Suprapubic skin (tissue), 4 donors: ENCODE data around the gene FOXS1. TPM values are rescaled to one million over a fixed set of nuclear protein-coding genes. Genes with fewer than 3 reads are reported as not detected.

Source experiments
- DNase-seq, 2 donors: peaks; one replicate each; pipeline ENCODE4 v3.0.0-alpha.2; 2019; ENCODE audit warnings: low spot score in 2 of 2
- H3K27ac ChIP-seq: fragments of 200-600 bp; sonication (generic); one replicate; pipeline ENCODE4 v1.5.1; 2019
- H3K27me3 ChIP-seq: fragments of 200-600 bp; sonication (generic); one replicate; pipeline ENCODE4 v1.5.1; 2019
- H3K36me3 ChIP-seq: fragments of 200-600 bp; sonication (generic); one replicate; pipeline ENCODE4 v1.5.1; 2019
- H3K4me1 ChIP-seq: fragments of 200-600 bp; sonication (generic); one replicate; pipeline ENCODE4 v1.5.1; 2019
- H3K4me3 ChIP-seq: fragments of 200-600 bp; sonication (generic); one replicate; pipeline ENCODE4 v1.5.1; 2019; ENCODE audit warnings: mild to moderate bottlenecking
- H3K9me3 ChIP-seq: fragments of 200-600 bp; sonication (generic); one replicate; pipeline ENCODE4 v1.5.1; 2019
- EP300 ChIP-seq: sonication (generic); formaldehyde crosslinking; IDR thresholded peaks from one replicate; pipeline ENCODE4 v1.6.1; 2017; ENCODE audit warnings: antibody characterized with exemption
- POLR2A ChIP-seq, 2 donors: fragments of 450-650 bp; IDR thresholded peaks; one replicate each; pipeline ENCODE4 v1.6.1; 2017; ENCODE audit warnings: antibody characterized with exemption in 2 of 2, mild to moderate bottlenecking in 2 of 2, moderate library complexity in 2 of 2
- POLR2AphosphoS5 ChIP-seq, 3 donors: sonication (generic); formaldehyde crosslinking; IDR thresholded peaks; one replicate each; pipeline ENCODE4 v1.6.1; 2017; ENCODE audit warnings: antibody characterized with exemption in 3 of 3
- WGBS: methylation state at CpG from one replicate; pipeline ENCODE4 v1.1.5; 2018; 5-methylcytosine and 5-hydroxymethylcytosine counted together
- total RNA-seq, 4 donors: library from RNA; depleted of rRNA; stranded (reverse); fragments of >200 nt; gene quantifications; one replicate each; pipeline ENCODE4 v1.1.0, GENCODE V29; 2016
- TF ChIP-seq, protein P1 (sequence below), 2 donors: fragments of 200-600 bp in 1 of 2; fragments of 450-650 bp in 1 of 2; sonication (generic) in 1 of 2; IDR thresholded peaks; one replicate each; pipeline ENCODE4 v1.5.1; 2016 to 2019; ENCODE audit warnings: antibody characterized with exemption in 2 of 2, mild to moderate bottlenecking in 1 of 2, moderate library complexity in 1 of 2

Gene FOXS1
- total RNA-seq, 4 donors from 2014 or later, result not detected

DNA sequence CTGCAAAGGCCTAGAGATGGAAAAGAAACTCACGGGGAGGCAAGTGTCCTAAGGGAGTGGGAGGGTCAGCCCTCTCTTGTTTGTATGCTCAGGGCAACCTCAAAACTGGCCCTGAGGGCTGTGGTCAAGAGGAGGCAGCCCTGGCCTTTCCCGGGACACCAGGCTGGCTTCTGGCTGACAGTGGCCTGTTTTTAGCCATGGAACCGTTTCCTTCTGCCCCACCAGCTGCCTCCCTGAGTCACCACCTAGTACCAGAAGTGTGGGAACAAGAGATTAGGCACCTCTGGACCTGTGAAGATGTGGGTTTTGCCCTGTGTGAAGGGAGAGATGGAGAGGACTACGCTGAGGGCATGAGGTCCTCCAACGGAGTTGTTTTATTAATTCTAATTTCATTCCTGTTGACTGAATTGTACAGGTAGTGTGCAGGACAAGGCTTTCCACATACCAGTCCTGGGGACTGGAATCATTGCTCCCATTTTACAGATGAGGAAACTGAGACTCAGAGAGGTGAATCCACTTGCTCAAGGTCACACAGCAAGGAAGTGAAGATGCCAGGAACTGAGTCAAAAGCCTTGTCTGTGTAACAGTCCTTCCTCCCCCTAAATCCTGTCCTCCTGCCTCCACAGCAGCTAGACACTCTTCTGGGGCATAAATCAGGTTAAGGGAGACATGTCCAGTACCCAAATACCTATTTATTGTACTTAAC is 5.5 kb downstream of the FOXS1 start:
- Histone ChIP-seq H3K4me1 (peaks cover 25% of the 10 kb centered on the region), H3K36me3 (no peaks in the 10 kb centered on the region), H3K9me3 (no peaks in the 10 kb centered on the region), H3K27ac (no peak overlapping the region), H3K4me3 (no peak overlapping the region), H3K27me3 (no peaks in the 10 kb centered on the region)
- DNase-seq, result no peak
- 68% methylated on average over 5 of the region's 5 CpGs for WGBS
- TF ChIP-seq POLR2A (IDR thresholded peaks at IDR 0.05) (no peak), EP300 (no peak), POLR2AphosphoS5 (IDR thresholded peaks at IDR 0.05) (no peak)
- TF ChIP-seq, protein P1, sequence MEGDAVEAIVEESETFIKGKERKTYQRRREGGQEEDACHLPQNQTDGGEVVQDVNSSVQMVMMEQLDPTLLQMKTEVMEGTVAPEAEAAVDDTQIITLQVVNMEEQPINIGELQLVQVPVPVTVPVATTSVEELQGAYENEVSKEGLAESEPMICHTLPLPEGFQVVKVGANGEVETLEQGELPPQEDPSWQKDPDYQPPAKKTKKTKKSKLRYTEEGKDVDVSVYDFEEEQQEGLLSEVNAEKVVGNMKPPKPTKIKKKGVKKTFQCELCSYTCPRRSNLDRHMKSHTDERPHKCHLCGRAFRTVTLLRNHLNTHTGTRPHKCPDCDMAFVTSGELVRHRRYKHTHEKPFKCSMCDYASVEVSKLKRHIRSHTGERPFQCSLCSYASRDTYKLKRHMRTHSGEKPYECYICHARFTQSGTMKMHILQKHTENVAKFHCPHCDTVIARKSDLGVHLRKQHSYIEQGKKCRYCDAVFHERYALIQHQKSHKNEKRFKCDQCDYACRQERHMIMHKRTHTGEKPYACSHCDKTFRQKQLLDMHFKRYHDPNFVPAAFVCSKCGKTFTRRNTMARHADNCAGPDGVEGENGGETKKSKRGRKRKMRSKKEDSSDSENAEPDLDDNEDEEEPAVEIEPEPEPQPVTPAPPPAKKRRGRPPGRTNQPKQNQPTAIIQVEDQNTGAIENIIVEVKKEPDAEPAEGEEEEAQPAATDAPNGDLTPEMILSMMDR (IDR thresholded peaks at IDR 0.05), result no peak

GRCh38 chr20:31838646-31839292 is 6.6 kb downstream of the FOXS1 start:
- no peak overlapping the region for H3K4me3 ChIP-seq
- no peak for DNase-seq
- no peaks in the 10 kb centered on the region for H3K27me3 ChIP-seq
- H3K4me1 ChIP-seq, result peaks cover 25% of the 10 kb centered on the region
- TF ChIP-seq EP300, result no peak
- TF ChIP-seq, protein P1 (IDR thresholded peaks at IDR 0.05), result no peak
- TF ChIP-seq POLR2AphosphoS5 (IDR thresholded peaks at IDR 0.05), result no peak
- TF ChIP-seq POLR2A (IDR thresholded peaks at IDR 0.05), result no peak
- no peak overlapping the region for H3K27ac ChIP-seq
- no peaks in the 10 kb centered on the region for H3K9me3 ChIP-seq
- 81% methylated on average over 9 of the region's 9 CpGs for WGBS
- no peaks in the 10 kb centered on the region for H3K36me3 ChIP-seq

- H3K4me1 ChIP-seq, result peaks cover 25% of the 10 kb centered on the region
- WGBS, result 40% methylated on average over 3 of the region's 3 CpGs
- H3K9me3 ChIP-seq, result no peaks in the 10 kb centered on the region
- no peaks in the 10 kb centered on the region for H3K36me3 ChIP-seq
- no peaks in the 10 kb centered on the region for H3K27me3 ChIP-seq
- TF ChIP-seq EP300 (no peak), POLR2A (IDR thresholded peaks at IDR 0.05) (no peak)
- TF ChIP-seq, protein P1 (IDR thresholded peaks at IDR 0.05), result no peak
- DNase-seq, result no peak
- H3K27ac ChIP-seq, result no peak overlapping the region
- H3K4me3 ChIP-seq, result no peak overlapping the region
Observed at GRCh38 chr20:31837896-31838397, 7.5 kb downstream of the FOXS1 start.

DNA sequence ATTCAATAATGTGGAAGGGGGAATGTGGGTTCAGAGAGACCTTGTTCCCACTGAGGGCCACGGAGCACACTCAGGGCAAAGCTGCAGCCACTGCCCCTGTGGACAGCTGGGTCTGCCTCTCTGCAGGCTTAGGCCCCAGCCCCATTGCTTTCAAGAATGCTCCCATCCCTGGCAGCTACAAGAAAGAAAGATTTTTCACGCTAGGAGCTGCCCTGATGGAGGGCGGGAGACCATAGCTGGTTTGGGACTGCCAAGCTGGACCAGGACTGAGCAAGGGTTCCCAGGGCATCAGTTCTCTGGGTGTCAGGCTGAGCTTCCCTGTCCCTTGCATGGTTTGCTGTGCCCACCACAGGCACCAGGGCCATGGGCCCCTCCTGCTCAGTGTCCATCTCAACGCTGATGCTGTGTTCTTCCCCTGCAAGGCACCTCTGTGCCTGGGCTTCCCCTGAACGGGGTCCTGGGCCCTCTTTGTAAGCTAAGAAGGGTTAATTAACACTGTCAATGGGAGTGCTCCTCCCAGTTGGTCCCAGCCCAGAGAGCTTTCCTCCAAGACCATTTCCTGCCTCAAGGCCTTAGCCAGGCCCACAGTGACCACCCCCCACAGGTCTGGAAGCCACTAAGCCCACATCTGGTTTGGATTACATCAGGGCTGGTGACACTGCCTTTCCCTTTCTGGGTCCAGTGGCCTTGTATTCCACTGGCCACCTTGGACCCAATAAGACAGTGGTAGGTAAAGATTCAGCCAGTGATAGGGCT is 8.4 kb downstream of the FOXS1 start:
- Histone ChIP-seq H3K9me3 (no peaks in the 10 kb centered on the region), H3K36me3 (no peaks in the 10 kb centered on the region), H3K4me1 (peaks cover 25% of the 10 kb centered on the region), H3K4me3 (no peak overlapping the region), H3K27me3 (no peaks in the 10 kb centered on the region), H3K27ac (no peak overlapping the region)
- TF ChIP-seq, protein P1 (IDR thresholded peaks at IDR 0.05), result no peak
- TF ChIP-seq POLR2AphosphoS5 (IDR thresholded peaks at IDR 0.05) (no peak), POLR2A (IDR thresholded peaks at IDR 0.05) (no peak), EP300 (no peak)
- no peak for DNase-seq
- 88% methylated on average over 5 of the region's 5 CpGs for WGBS
